Keratinocyte (primary cell): ENCODE measurements around the gene CCL26. TPM values are rescaled to one million over a fixed set of nuclear protein-coding genes. Genes with fewer than 3 reads are reported as not detected.

Experiments used
- DNase-seq: peaks from one replicate; pipeline ENCODE4 v3.0.0-alpha.2; 2011; ENCODE audit warnings: low read depth, missing footprints, low spot score
- FAIRE-seq: peaks from 2 replicates; lab custom pipeline; 2011; peaks lifted over from hg19 to GRCh38; lab: Jason Lieb, UNC
- H2AFZ ChIP-seq: 2 replicates; pipeline ENCODE4 v1.6.0; 2012; ENCODE audit warnings: low read length, control low read depth, inconsistent platforms; ENCODE audit not compliant: control insufficient read depth
- H3K27ac ChIP-seq: 2 replicates; pipeline ENCODE4 v1.5.1; 2011; ENCODE audit warnings: low read length; ENCODE audit not compliant: control insufficient read depth, insufficient read depth
- H3K27me3 ChIP-seq: 3 replicates; pipeline ENCODE4 v1.6.0; 2011; ENCODE audit warnings: low read length; ENCODE audit not compliant: control insufficient read depth, insufficient read depth; ENCODE audit errors: extremely low read depth
- H3K36me3 ChIP-seq, 2 experiments: 2 replicates in 1 of 2; 3 replicates in 1 of 2; pipeline ENCODE4 v1.5.1; 2011; ENCODE audit warnings: low read length in 2 of 2, mild to moderate bottlenecking in 1 of 2; ENCODE audit not compliant: control insufficient read depth in 2 of 2, insufficient read depth in 2 of 2; ENCODE audit errors: extremely low read depth in 1 of 2
- H3K4me1 ChIP-seq: 3 replicates; pipeline ENCODE4 v1.5.1; 2011; ENCODE audit warnings: low read length; ENCODE audit not compliant: control insufficient read depth, insufficient read depth; ENCODE audit errors: extremely low read depth
- H3K4me2 ChIP-seq: 3 replicates; pipeline ENCODE4 v1.6.0; 2011; ENCODE audit warnings: low read depth, low read length; ENCODE audit not compliant: control insufficient read depth, insufficient read depth; ENCODE audit errors: extremely low read depth
- H3K4me3 ChIP-seq, 3 experiments: fragments of 200-600 bp in 1 of 3; sonication (generic) in 1 of 3; 2 replicates in 2 of 3; 3 replicates in 1 of 3; pipeline ENCODE4 v1.5.1; 2011 to 2016; ENCODE audit warnings: low read length in 3 of 3, mild to moderate bottlenecking in 3 of 3, control low read depth in 2 of 3, inconsistent platforms in 1 of 3, low read depth in 1 of 3, mixed read lengths in 1 of 3, mixed run types in 1 of 3, moderate library complexity in 1 of 3; ENCODE audit not compliant: control insufficient read depth in 2 of 3, insufficient read depth in 2 of 3; ENCODE audit errors: extremely low read depth in 1 of 3
- H3K79me2 ChIP-seq: 2 replicates; pipeline ENCODE4 v1.6.0; 2012; ENCODE audit warnings: low read length; ENCODE audit not compliant: control insufficient read depth, insufficient read depth
- H3K9ac ChIP-seq: 3 replicates; pipeline ENCODE4 v1.6.0; 2011; ENCODE audit warnings: low read length; ENCODE audit not compliant: control insufficient read depth, insufficient read depth; ENCODE audit errors: extremely low read depth
- H3K9me1 ChIP-seq: 3 replicates; pipeline ENCODE4 v1.6.0; 2011; ENCODE audit warnings: low read length; ENCODE audit not compliant: control insufficient read depth, insufficient read depth; ENCODE audit errors: extremely low read depth
- H3K9me3 ChIP-seq: 2 replicates; pipeline ENCODE4 v1.5.1; 2012; ENCODE audit warnings: low read depth, low read length; ENCODE audit not compliant: control insufficient read depth
- H4K20me1 ChIP-seq: 3 replicates; pipeline ENCODE4 v1.6.0; 2011; ENCODE audit warnings: low read length; ENCODE audit not compliant: control insufficient read depth, insufficient read depth; ENCODE audit errors: extremely low read depth
- CTCF ChIP-seq, 3 experiments: IDR thresholded peaks in 1 of 3; conservative IDR thresholded peaks in 1 of 3; optimal IDR thresholded peaks in 1 of 3; 2 replicates in 2 of 3; 3 replicates in 1 of 3; pipeline versions ENCODE3 to v1.5.1; 2011; ENCODE audit warnings: low read length in 3 of 3, mild to moderate bottlenecking in 3 of 3, moderate library complexity in 2 of 3, control low read depth in 1 of 3, inconsistent platforms in 1 of 3; ENCODE audit not compliant: insufficient read depth in 2 of 3; ENCODE audit errors: extremely low read depth in 1 of 3
- EZH2 ChIP-seq: IDR thresholded peaks from one replicate; pipeline ENCODE4 v1.6.1; 2012; ENCODE audit warnings: inconsistent platforms, mild to moderate bottlenecking, low read length, moderate library complexity
- dilution Hi-C: fragments of 300-500 bp; cut with MboI; formaldehyde crosslinking; loops from one replicate; pipeline ENCODE4 v1.7.0; 2020; ENCODE audit warnings: low sequenced_read_pairs; ENCODE audit not compliant: extremely low pct_ligation_motif_present
- polyA plus RNA-seq, 5 experiments: library from polyadenylated mRNA; depleted of rRNA in 3 of 5; stranded (reverse) in 3 of 5; stranded (forward) in 1 of 5; unstranded in 1 of 5; fragments of >200 nt; gene quantifications; 1 replicate in 1 of 5; 2 replicates in 3 of 5; 3 replicates in 1 of 5; pipeline versions ENCODE4 v1.2.1 to v1.2.3, GENCODE V29; 2011 to 2012; ENCODE audit warnings: missing spikeins in 2 of 5, low read depth in 1 of 5, low replicate concordance in 1 of 5

CCL26 gene
- polyA plus RNA-seq, 1 donor (not counting 4 experiments of a cell fraction or from before 2014, with no cell fraction given) = not detected

GRCh38 chr7:75813084-75813483 is 41.1 kb upstream of the CCL26 start:
- dilution Hi-C loops = no loop called here

GRCh38 chr7:75811894-75812678 is 40.1 kb upstream of the CCL26 start:
- Histone ChIP-seq H4K20me1 (no peaks in the 10 kb centered on the region), H3K36me3 (no peaks in the 10 kb centered on the region), H3K4me3 (no peak overlapping the region), H3K79me2 (no peaks in the 10 kb centered on the region), H3K9me3 (peaks cover 4% of the 10 kb centered on the region), H3K4me1 (no peaks in the 10 kb centered on the region), H2AFZ (no peak overlapping the region), H3K4me2 (no peak overlapping the region), H3K27me3 (peaks cover 5% of the 10 kb centered on the region), H3K9me1 (no peaks in the 10 kb centered on the region), H3K9ac (no peak overlapping the region), H3K27ac (no peak overlapping the region)
- FAIRE-seq (no peak), DNase-seq (no peak)
- dilution Hi-C loops = no loop called here
- TF ChIP-seq CTCF (optimal IDR thresholded peaks at IDR 0.05 in 1 of 3, IDR thresholded peaks at IDR 0.05 in 1 of 3, conservative IDR thresholded peaks at IDR 0.05 in 1 of 3; ENCODE audit: extremely low read depth in 1 of 3, insufficient read depth in 2 of 3, low read length in 3 of 3) (no peak), EZH2 (no peak)

More at GRCh38 chr7:75813084-75813483, 41.1 kb upstream of the CCL26 start:
- no peaks in the 10 kb centered on the region for H3K36me3 ChIP-seq
- no peak overlapping the region for H3K4me3 ChIP-seq
- peaks cover 5% of the 10 kb centered on the region for H3K27me3 ChIP-seq
- DNase-seq (no peak), FAIRE-seq (no peak)
- H3K9ac ChIP-seq = no peak overlapping the region
- TF ChIP-seq EZH2 = no peak
- TF ChIP-seq CTCF (optimal IDR thresholded peaks at IDR 0.05 in 1 of 3, IDR thresholded peaks at IDR 0.05 in 1 of 3, conservative IDR thresholded peaks at IDR 0.05 in 1 of 3; ENCODE audit: extremely low read depth in 1 of 3, insufficient read depth in 2 of 3, low read length in 3 of 3) = no peak
- no peaks in the 10 kb centered on the region for H3K9me1 ChIP-seq
- H3K9me3 ChIP-seq = no peaks in the 10 kb centered on the region
- H3K4me1 ChIP-seq = no peaks in the 10 kb centered on the region
- no peaks in the 10 kb centered on the region for H3K79me2 ChIP-seq
- H4K20me1 ChIP-seq = no peaks in the 10 kb centered on the region
- no peak overlapping the region for H3K27ac ChIP-seq
- H2AFZ ChIP-seq = no peak overlapping the region
- H3K4me2 ChIP-seq = no peak overlapping the region
